ENCODE results near the gene SUPT6H. TPM values are rescaled to one million over a fixed set of nuclear protein-coding genes. Genes with fewer than 3 reads are reported as not detected.

SUPT6H gene
- total and polyA plus RNA-seq, 9 of the 15 experiments (the other 6 are each of a cell fraction or from before 2014, with no cell fraction given): 1.7 to 77.7 (median 49.2) TPM

DNA sequence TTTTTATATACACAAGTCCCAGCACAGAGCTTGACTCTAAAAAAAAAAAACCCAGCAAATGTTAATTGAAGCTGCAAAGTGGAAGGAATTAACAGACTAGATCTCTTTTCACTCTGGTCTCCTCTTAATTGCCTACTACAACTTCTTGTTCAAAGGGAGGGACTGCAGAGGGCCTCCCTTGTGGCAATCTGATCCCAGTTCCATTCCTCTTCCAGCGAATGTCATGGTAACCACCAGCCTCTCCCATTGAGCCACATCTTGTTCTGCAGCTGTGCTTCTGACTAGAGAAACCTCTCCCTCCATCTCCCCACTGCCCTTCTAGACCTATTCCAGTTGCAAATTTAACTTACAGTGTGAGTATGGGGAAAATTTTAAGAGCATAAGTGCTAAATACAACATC lies 5.9 kb downstream of the SUPT6H start (continued):
- TF ChIP-seq ZNF23 (CRISPR knock-in tag; IDR thresholded peaks at IDR 0.05) (no peak), RBM34 (IDR thresholded peaks at IDR 0.05; ENCODE audit: borderline replicate concordance, insufficient read depth, low read length) (no peak), CBFA2T3 (IDR thresholded peaks at IDR 0.05) (no peak), GATAD2B (IDR thresholded peaks at IDR 0.05; ENCODE audit: borderline replicate concordance) (no peak), NFYB (IDR thresholded peaks at IDR 0.05; ENCODE audit: extremely low read depth, insufficient read length) (no peak), ZNF655 (CRISPR knock-in tag; IDR thresholded peaks at IDR 0.05) (no peak), BDP1 (IDR thresholded peaks at IDR 0.05; ENCODE audit: insufficient read depth, insufficient read length) (no peak)
- TF ChIP-seq, protein P1, sequence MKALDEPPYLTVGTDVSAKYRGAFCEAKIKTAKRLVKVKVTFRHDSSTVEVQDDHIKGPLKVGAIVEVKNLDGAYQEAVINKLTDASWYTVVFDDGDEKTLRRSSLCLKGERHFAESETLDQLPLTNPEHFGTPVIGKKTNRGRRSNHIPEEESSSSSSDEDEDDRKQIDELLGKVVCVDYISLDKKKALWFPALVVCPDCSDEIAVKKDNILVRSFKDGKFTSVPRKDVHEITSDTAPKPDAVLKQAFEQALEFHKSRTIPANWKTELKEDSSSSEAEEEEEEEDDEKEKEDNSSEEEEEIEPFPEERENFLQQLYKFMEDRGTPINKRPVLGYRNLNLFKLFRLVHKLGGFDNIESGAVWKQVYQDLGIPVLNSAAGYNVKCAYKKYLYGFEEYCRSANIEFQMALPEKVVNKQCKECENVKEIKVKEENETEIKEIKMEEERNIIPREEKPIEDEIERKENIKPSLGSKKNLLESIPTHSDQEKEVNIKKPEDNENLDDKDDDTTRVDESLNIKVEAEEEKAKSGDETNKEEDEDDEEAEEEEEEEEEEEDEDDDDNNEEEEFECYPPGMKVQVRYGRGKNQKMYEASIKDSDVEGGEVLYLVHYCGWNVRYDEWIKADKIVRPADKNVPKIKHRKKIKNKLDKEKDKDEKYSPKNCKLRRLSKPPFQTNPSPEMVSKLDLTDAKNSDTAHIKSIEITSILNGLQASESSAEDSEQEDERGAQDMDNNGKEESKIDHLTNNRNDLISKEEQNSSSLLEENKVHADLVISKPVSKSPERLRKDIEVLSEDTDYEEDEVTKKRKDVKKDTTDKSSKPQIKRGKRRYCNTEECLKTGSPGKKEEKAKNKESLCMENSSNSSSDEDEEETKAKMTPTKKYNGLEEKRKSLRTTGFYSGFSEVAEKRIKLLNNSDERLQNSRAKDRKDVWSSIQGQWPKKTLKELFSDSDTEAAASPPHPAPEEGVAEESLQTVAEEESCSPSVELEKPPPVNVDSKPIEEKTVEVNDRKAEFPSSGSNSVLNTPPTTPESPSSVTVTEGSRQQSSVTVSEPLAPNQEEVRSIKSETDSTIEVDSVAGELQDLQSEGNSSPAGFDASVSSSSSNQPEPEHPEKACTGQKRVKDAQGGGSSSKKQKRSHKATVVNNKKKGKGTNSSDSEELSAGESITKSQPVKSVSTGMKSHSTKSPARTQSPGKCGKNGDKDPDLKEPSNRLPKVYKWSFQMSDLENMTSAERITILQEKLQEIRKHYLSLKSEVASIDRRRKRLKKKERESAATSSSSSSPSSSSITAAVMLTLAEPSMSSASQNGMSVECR (CRISPR knock-in tag; IDR thresholded peaks at IDR 0.05): no peak
- TF ChIP-seq, protein P2, sequence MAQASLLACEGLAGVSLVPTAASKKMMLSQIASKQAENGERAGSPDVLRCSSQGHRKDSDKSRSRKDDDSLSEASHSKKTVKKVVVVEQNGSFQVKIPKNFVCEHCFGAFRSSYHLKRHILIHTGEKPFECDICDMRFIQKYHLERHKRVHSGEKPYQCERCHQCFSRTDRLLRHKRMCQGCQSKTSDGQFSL (CRISPR knock-in tag; IDR thresholded peaks at IDR 0.05): no peak
- TF ChIP-seq, protein P2 (tag; IDR thresholded peaks at IDR 0.05): no peak

All from K562 (cell line).